ENCODE results near the gene MLLT6. TPM values are rescaled to one million over a fixed set of nuclear protein-coding genes. Genes with fewer than 3 reads are reported as not detected.

Gene MLLT6
- total and polyA plus RNA-seq, 11 donors, result 35.2 to 91.3 (median 68.3) TPM

- Histone ChIP-seq H3K9me3 (no peaks in the 10 kb centered on the region), H3K27ac (no peak overlapping the region), H3K36me3 (no peaks in the 10 kb centered on the region), H3K4me1 (peaks cover 0 to 6% (median 0%) of the 10 kb centered on the region in 12 donors), H3K4me3 (no peak overlapping the region), H3K27me3 (peaks cover 0 to 13% (median 0%) of the 10 kb centered on the region in 9 donors)
- peak in 3 of 4 donors; percentile 66 to 82 (median 80) for ATAC-seq
- DNase-seq, result peak; percentile 39 to 68 (median 63)
- no peak for TF ChIP-seq POLR2A (IDR thresholded peaks at IDR 0.05)
- peak; percentile 40 to 70 (median 54) for TF ChIP-seq CTCF (IDR thresholded peaks at IDR 0.05)
- 25 to 39% (median 30%) methylated on average over 9 of the region's 9 CpGs for WGBS, 4 donors
- intact Hi-C loops (cut with DNase I), result loop anchor here in 7 of 10 donors (5.0 to 10.0 kb wide), 7 partner anchors 56 to 318 kb away; partner anchors contain the start of genes ARHGAP23 (in 3 of the 7), GPR179 (in 1 of the 7) and SRCIN1 (in 1 of the 7)
These were observed 41.8 kb upstream of the MLLT6 start for GRCh38 chr17:38663125-38663751.

GRCh38 chr17:38663964-38664644 is 41.0 kb upstream of the MLLT6 start:
- H3K9me3 ChIP-seq, result no peaks in the 10 kb centered on the region
- WGBS, 4 donors, result 80 to 90% (median 87%) methylated on average over 9 of the region's 9 CpGs
- no peaks in the 10 kb centered on the region for H3K36me3 ChIP-seq
- peaks cover 0 to 18% (median 0%) of the 10 kb centered on the region in 9 donors for H3K27me3 ChIP-seq
- DNase-seq (no peak), ATAC-seq (no peak)
- H3K4me1 ChIP-seq, result peaks cover 0 to 6% (median 0%) of the 10 kb centered on the region in 12 donors
- intact Hi-C loops (cut with DNase I), result loop anchor here in 7 of 10 donors (5.0 to 10.0 kb wide), 7 partner anchors 57 to 319 kb away; partner anchors contain the start of genes ARHGAP23 (in 3 of the 7), GPR179 (in 1 of the 7) and SRCIN1 (in 1 of the 7)
- TF ChIP-seq CTCF (IDR thresholded peaks at IDR 0.05), result no peak
- TF ChIP-seq POLR2A (IDR thresholded peaks at IDR 0.05), result no peak
- H3K4me3 ChIP-seq, result no peak overlapping the region
- no peak overlapping the region for H3K27ac ChIP-seq

- Histone ChIP-seq H3K27me3 (peaks cover 0 to 44% (median 14%) of the 10 kb centered on the region in 9 donors), H3K4me3 (no peak overlapping the region), H3K4me1 (no peaks in the 10 kb centered on the region), H3K36me3 (no peaks in the 10 kb centered on the region), H3K27ac (no peak overlapping the region), H3K9me3 (no peaks in the 10 kb centered on the region)
- peak; percentile 51 to 69 (median 59) for DNase-seq
- intact Hi-C loops (cut with DNase I), result loop anchor here (1.0 to 10.0 kb wide), 14 partner anchors 82 to 322 kb away; partner anchors contain the start of genes ARHGAP23 (in 3 of the 10) and GPR179 (in 1 of the 10)
- peak; percentile 47 to 79 (median 72) for ATAC-seq
- 36 to 39% (median 38%) methylated on average over 7 of the region's 7 CpGs for WGBS, 4 donors
- TF ChIP-seq CTCF (IDR thresholded peaks at IDR 0.05), result peak; percentile 94 to 100 (median 98)
- no peak for TF ChIP-seq POLR2A (IDR thresholded peaks at IDR 0.05)
These were observed 37.8 kb upstream of the MLLT6 start for GRCh38 chr17:38667099-38667786.

Measured in heart left ventricle (tissue), 16 donors.